HepG2 (cell line): ENCODE results near the gene GPR162. TPM values are rescaled to one million over a fixed set of nuclear protein-coding genes. Genes with fewer than 3 reads are reported as not detected.

Experiments
- AKNA ChIP-seq: sonication (generic); formaldehyde crosslinking; IDR thresholded peaks from 2 replicates; pipeline ENCODE4 v1.4.0; 2020; ENCODE audit warnings: missing genetic modification reagents, borderline replicate concordance
- ATRX ChIP-seq: sonication (generic); formaldehyde crosslinking; IDR thresholded peaks from 2 replicates; pipeline ENCODE4 v1.4.0; 2020; ENCODE audit warnings: missing genetic modification reagents, borderline replicate concordance
- EED ChIP-seq: sonication (generic); formaldehyde crosslinking; IDR thresholded peaks from 2 replicates; pipeline ENCODE4 v1.5.0; 2020; ENCODE audit warnings: mild to moderate bottlenecking, missing genetic modification reagents
- GPN1 ChIP-seq: sonication (generic); formaldehyde crosslinking; IDR thresholded peaks from 2 replicates; pipeline ENCODE4 v1.5.1; 2020; ENCODE audit warnings: missing genetic modification reagents, borderline replicate concordance
- IRX3 ChIP-seq: sonication (generic); formaldehyde crosslinking; IDR thresholded peaks from 2 replicates; pipeline ENCODE4 v1.8.1; 2023; ENCODE audit warnings: mild to moderate bottlenecking, low read depth, missing genetic modification reagents, borderline replicate concordance
- SMARCC2 ChIP-seq: fragments of 450-650 bp; IDR thresholded peaks from 2 replicates; pipeline ENCODE4 v1.6.1; 2017; ENCODE audit warnings: antibody characterized with exemption, mild to moderate bottlenecking
- TERF1 ChIP-seq: sonication (generic); formaldehyde crosslinking; IDR thresholded peaks from 2 replicates; pipeline ENCODE4 v1.8.0; 2022; ENCODE audit warnings: mild to moderate bottlenecking, missing genetic modification reagents, moderate library complexity
- TSC22D2 ChIP-seq: sonication (generic); formaldehyde crosslinking; IDR thresholded peaks from 2 replicates; pipeline ENCODE4 v1.5.1; 2020; ENCODE audit warnings: missing genetic modification reagents, mild to moderate bottlenecking, borderline replicate concordance
- ZBED4 ChIP-seq: sonication (generic); formaldehyde crosslinking; IDR thresholded peaks from 2 replicates; pipeline ENCODE4 v1.4.0; 2020; ENCODE audit warnings: missing genetic modification reagents, borderline replicate concordance
- ZC3H13 ChIP-seq: sonication (generic); formaldehyde crosslinking; IDR thresholded peaks from 2 replicates; pipeline ENCODE4 v1.8.1; 2023; ENCODE audit warnings: mild to moderate bottlenecking, missing genetic modification reagents, moderate library complexity
- ZMAT3 ChIP-seq: sonication (generic); formaldehyde crosslinking; conservative IDR thresholded peaks from 2 replicates; pipeline ENCODE4 v1.7.0; 2021; ENCODE audit warnings: missing genetic modification reagents
- ZNF275 ChIP-seq: sonication (generic); formaldehyde crosslinking; IDR thresholded peaks from 2 replicates; pipeline ENCODE4 v1.8.0; 2022; ENCODE audit warnings: missing genetic modification reagents, mild to moderate bottlenecking, inconsistent platforms, borderline replicate concordance
- ZNF34 ChIP-seq: sonication (generic); formaldehyde crosslinking; IDR thresholded peaks from 2 replicates; pipeline ENCODE4 v1.4.0; 2020; ENCODE audit warnings: mild to moderate bottlenecking, missing genetic modification reagents, borderline replicate concordance
- ZNF383 ChIP-seq: sonication (generic); formaldehyde crosslinking; IDR thresholded peaks from 2 replicates; pipeline ENCODE4 v1.4.0; 2020; ENCODE audit warnings: missing genetic modification reagents, mild to moderate bottlenecking, borderline replicate concordance
- ZNF570 ChIP-seq: sonication (generic); formaldehyde crosslinking; IDR thresholded peaks from 2 replicates; pipeline ENCODE4 v1.4.0; 2020; ENCODE audit warnings: mild to moderate bottlenecking, missing genetic modification reagents, borderline replicate concordance
- ZNF614 ChIP-seq: IDR thresholded peaks from 2 replicates; pipeline ENCODE4 v1.6.1; 2018; ENCODE audit warnings: missing biosample characterization, missing genetic modification reagents, inconsistent platforms, borderline replicate concordance
- ZNF670 ChIP-seq: sonication (generic); formaldehyde crosslinking; IDR thresholded peaks from 2 replicates; pipeline ENCODE4 v1.8.0; 2022; ENCODE audit warnings: mild to moderate bottlenecking, missing genetic modification reagents, borderline replicate concordance
- ZNF850 ChIP-seq: sonication (generic); formaldehyde crosslinking; conservative IDR thresholded peaks from 2 replicates; pipeline ENCODE4 v1.9.0; 2021; ENCODE audit warnings: mild to moderate bottlenecking, missing genetic modification reagents
- polyA plus RNA-seq, 8 experiments: library from polyadenylated mRNA; depleted of rRNA in 3 of 8; stranded (reverse) in 7 of 8; unstranded in 1 of 8; fragments of >200 nt; fragmentation: Illumina TruSeq in 4 of 8; extraction: Trizol in 4 of 8; gene quantifications; 2 replicates each; pipeline versions ENCODE4 v1.2.1 to v1.2.3, GENCODE V29; 2011 to 2016; ENCODE audit warnings: low read depth in 4 of 8, missing spikeins in 1 of 8, mixed read lengths in 1 of 8; ENCODE audit not compliant: insufficient read depth in 1 of 8
- total RNA-seq, 5 experiments: library from RNA; depleted of rRNA; stranded (reverse); fragments of >200 nt; fragmentation: Illumina TruSeq; extraction: Trizol; gene quantifications; 2 replicates each; pipeline ENCODE4 v1.2.3, GENCODE V29; 2016; ENCODE audit warnings: low read depth in 1 of 5

Gene GPR162
- total and polyA plus RNA-seq, 2 of the 13 experiments (the other 11 are each of a cell fraction or from before 2014, with no cell fraction given): 0.08 TPM; not detected in 1

GRCh38 chr12:6866920-6867412 lies 45.3 kb downstream of the GPR162 start (continued):
- no peak for TF ChIP-seq ZBED4 (CRISPR knock-in tag)
- 0 out of 2 replicates have a peak, but pooled peaks have one; percentile 38 for TF ChIP-seq ZNF275 (CRISPR knock-in tag)
- TF ChIP-seq ATRX (CRISPR knock-in tag): no peak
- no peak for TF ChIP-seq SMARCC2
- TF ChIP-seq ZNF614 (CRISPR knock-in tag): no peak
- TF ChIP-seq ZNF670: no peak
- 0 out of 2 replicates have a peak, but pooled peaks have one; percentile 18 for TF ChIP-seq TSC22D2
- no peak for TF ChIP-seq ZMAT3 (CRISPR knock-in tag)
- no peak for TF ChIP-seq ZNF850 (CRISPR knock-in tag)
- TF ChIP-seq EED: no peak
- no peak for TF ChIP-seq ZC3H13 (CRISPR knock-in tag)
- TF ChIP-seq ZNF34: no peak
- TF ChIP-seq IRX3 (CRISPR knock-in tag): no peak
- TF ChIP-seq ZNF383 (CRISPR knock-in tag): no peak
- TF ChIP-seq AKNA: no peak
- TF ChIP-seq TERF1 (CRISPR knock-in tag): no peak
- no peak for TF ChIP-seq GPN1
- no peak for TF ChIP-seq ZNF570 (CRISPR knock-in tag)
